Activated CD4-positive, CD25-positive, alpha-beta regulatory T cell treated with anti-CD3 and anti-CD28 coated beads, Interleukin-2, amount 50 U/mL, for 72 hours (primary cell): Measurements from ENCODE around the gene CUX1.
"Not testable (repeated sequence)": the region's sequence is repeated elsewhere in the genome, so short reads cannot be mapped to it uniquely, and the experiment has no call there.

Experiments used
- DNase-seq: peaks from one replicate; pipeline ENCODE4 v3.0.0; 2021

Gene CUX1

DNA sequence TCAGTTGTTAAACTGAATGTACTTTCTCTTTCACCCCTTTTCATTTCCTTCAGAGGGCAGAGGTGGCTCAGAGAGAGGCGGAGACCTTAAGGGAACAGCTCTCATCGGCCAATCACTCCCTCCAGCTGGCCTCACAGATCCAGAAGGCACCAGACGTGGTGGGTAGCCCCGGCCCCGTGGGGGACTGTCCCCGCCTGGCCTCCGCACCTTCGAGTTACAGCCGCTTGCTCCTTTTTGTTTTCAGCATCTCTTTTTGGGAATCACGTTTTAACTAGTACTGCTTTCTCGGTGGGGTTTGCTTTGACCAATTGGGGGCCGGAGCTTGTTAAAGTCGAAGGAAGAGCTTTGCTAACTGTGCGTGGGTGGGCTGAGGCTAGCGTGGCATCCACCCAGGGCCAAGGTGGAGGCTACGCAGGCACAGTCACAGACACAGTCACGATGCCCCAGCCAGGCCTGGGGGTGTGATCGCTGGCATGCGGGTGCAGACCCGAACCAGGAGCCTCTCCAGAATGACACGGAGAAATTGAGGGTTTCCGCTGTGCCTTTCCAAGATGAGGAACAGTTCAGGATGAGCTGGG is 353.1 kb downstream of the CUX1 start:
- no peak for DNase-seq

DNA sequence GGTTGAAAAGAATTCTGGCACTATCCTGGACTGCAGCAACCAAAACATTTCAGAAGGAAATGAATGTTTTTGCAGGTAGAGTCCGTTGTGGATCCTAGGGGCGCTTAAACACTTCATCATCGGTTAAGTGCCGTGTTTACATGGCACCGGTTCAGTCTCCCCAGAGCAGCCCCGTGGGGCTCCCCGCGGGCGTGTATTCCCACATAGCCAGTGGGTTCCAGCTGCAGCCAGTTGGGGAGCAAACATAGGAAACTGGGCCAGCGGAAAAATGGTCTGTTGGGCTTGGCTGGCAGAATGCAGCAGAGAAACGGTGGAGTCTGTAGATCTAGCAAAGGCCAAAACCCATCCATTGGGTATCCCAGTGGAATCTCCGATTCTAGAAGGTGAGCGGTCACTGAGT is 356.2 kb downstream of the CUX1 start:
- DNase-seq, result no peak

DNA sequence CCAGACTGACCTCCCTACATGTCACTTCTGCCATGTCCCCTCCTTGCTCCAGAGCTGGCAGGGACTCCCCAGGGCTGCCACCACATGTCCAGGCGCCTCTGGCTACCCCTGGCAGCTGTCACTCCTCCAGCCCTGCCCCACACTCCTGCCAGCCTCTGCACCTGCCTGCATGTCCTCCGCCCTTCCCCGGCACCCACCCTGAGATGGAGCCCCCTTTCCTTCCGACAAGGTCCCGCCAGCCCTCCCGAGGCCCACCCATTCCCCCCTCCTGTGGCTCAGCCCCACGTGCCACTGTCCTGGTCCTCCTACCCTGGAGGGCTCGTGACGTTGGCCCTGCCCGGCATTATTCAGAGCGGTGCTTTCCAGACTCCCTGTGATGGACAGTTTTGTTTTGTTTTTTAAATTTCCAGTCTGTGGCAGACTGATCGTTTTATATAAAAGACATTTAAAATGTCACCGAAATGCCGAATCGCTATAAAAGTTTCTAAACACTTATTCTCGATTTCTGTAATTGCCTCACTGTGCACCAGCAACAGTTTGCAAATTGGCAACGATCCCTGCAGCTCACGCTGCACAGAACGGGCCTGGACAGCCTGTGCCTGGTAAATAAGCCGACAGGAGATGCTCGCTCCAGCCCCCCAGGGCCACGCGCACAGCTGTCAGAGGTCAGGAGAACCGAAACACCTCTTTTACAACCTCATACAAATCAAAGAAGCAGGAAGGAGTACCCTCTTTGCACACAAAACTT is 358.2 kb downstream of the CUX1 start:
- no peak for DNase-seq

DNA sequence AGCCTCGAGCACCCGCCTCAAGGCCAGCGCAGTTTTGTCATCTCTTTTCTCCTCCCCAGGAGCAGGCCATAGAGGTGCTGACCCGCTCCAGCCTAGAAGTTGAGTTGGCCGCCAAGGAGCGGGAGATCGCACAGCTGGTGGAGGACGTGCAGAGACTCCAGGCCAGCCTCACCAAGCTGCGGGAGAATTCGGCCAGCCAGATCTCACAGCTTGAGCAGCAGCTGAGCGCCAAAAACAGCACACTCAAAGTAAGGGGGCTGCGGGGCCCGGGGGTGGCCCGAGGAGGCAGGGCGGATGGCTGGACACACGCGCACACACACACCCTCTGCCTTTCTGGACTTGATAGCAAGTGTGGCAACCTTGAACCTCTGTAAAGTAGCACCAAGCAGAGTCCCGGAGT is 361.0 kb downstream of the CUX1 start:
- DNase-seq, result no peak

DNA sequence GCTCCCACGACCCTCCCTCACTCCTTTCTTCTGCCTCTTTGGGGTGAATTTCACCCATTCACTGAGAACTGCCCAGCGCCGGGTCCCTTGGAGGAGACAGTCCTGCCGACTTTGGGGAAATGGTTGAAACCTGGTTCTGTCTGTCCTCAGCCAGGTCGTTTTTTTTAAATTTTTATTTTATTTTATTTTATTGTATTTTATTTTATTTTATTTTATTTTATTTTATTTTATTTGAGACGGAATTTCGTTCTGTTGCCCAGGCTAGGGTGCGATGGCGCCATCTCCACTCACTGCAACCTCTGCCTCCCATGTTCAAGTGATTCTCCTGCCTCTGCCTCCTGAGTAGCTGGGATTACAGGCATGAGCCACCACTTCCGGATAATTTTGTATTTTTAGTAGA is 363.3 kb downstream of the CUX1 start:
- DNase-seq, result no peak

DNA sequence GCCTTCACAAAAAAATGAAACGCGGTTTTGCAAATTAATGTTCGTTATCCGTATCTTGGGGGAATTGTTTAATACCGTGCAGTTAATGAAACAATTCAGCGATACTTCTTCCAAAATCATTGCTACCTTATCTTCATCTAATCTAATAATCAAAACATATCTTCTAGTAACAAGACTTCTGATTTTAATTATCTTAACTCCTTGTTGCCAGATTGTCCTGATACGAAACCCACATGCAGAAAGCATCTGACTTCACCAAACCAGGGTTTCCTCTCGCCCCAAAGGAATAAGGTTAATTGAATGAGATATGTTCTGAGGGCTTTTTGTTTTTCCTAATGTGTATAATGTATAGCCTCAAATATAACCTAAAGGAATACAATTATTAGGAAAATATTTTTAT is 364.1 kb downstream of the CUX1 start:
- no peak for DNase-seq

DNA sequence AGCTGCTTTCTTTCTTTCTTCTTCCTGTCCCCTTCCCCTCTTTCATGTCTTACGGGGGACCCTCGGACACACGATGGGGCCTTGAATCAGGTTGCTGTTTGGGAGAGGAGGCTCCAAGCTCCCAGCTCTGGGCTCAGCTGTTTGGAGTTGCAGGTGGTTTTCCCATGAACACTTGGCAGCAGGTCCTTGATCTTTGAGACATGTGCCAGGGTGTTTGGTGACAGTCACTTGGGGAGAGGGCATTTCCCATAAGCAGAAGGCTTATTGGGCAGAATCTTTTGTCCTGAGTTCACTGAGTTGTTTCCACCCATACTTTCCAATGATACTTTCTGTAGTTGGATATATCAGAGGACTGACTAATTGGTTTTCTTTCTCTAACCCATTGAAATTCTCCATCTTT is 364.6 kb downstream of the CUX1 start:
- DNase-seq, result no peak

DNA sequence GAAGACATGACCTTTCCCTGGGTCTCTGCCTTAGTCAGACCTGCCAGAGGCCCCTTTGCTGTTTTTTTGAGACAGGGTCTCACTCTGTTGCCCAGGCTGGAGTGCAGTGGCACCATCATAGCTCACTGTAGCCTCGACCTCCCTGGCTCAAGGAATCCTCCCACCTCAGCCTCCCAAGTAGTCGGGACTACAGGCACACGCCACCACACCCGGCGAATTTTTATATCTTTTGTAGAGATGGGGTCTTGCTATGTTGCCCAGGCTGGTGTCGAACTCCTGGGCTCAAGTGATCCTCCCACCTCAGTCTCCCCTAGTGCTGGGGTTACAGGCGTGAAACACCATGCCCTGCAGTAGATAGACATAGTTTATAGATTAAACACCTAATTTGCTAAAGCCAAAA is 366.4 kb downstream of the CUX1 start:
- not testable (repeated sequence) for DNase-seq

DNA sequence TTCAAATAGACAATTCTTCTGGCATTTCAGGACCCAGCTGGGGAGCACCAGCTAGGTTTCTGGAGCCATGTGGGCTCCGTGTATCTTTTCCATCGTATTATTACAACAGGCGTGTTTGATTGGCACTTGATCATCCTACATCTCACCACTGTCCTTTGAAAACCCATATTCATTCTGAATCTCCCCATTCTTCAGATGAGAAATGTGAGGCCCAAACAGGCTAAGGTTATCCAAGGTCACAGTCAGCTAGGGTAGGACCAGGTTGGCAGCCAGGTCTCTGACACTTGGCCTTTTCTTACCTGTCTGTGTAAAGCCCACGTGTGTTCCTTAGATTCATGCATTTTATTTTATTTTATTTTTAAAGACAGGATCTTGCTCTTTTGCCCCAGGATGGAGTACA is 366.9 kb downstream of the CUX1 start:
- DNase-seq, result no peak

DNA sequence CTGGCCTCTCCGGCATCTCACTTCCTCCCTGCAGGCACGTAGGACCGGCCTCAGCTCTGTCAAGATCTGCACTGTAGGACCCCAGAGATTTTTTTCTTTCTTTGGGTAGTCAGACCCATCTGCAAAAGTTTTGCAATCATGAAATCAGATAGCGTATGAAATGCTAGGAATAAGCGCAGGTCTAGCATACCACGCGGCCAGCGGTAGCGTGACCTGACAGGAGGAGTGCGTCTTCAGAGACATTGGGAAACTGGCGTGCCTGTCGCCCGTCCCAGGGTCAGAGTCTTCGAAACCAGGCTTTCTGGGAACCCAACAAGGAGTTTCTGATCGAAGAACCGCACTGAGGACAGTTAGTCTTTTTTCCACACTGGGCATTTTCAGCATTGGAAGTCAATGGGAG is 368.4 kb downstream of the CUX1 start:
- no peak for DNase-seq

DNA sequence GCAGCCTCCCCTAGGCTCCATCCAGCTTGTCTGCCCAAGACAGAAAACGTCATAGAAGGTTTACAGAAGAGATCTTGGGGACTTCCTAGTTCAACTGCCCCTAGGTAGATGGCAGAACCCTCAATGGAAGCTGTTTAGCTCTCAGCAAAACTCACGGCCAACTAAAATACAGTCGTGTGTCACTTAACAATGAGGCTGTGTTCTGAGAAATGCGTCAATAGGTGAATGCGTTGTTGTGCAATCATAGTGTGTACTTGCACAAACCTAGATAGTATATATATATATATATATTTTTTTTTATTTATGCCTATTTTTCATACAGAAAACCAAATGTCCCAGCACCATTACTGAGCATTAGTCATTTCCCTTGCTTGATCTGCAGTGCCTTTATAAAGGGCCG is 368.9 kb downstream of the CUX1 start:
- no peak for DNase-seq

DNA sequence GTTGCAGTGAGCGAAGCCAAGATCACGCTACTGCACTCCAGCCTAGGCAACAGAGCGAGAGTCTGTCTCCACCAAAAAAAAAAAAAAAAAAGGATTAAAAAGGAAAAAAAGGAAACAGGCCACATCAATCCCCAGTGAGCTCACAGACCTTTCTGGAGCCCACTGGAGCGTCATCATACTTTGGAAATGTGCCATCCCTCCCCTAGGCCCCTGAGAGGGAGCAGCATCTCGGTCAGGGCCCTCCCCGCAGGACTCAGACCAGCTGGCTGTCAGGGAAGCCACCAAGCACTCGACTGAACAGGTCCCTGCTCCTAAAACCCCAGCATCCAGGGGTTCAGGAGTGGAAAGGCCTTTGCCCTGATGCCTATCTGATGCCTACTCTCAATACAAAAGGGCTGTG is 371.3 kb downstream of the CUX1 start:
- no peak for DNase-seq

DNA sequence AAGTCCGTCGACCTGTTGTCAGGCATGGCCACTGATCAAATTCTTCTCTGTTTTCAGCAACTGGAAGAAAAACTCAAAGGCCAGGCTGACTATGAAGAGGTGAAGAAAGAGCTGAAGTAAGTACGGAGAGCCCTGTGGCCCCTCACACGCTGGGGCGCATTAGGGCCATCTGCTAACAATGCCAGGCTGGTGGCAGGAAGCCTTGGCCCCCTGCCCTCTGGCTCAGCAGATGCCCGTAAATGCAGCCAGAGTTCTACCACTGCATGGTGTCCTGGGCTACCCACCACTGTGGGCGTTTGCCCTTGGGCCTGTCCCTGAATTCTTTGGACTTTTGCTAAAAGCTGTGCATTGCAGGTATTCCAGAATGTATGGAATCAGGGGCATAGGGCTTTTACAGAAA is 372.3 kb downstream of the CUX1 start:
- no peak for DNase-seq

DNA sequence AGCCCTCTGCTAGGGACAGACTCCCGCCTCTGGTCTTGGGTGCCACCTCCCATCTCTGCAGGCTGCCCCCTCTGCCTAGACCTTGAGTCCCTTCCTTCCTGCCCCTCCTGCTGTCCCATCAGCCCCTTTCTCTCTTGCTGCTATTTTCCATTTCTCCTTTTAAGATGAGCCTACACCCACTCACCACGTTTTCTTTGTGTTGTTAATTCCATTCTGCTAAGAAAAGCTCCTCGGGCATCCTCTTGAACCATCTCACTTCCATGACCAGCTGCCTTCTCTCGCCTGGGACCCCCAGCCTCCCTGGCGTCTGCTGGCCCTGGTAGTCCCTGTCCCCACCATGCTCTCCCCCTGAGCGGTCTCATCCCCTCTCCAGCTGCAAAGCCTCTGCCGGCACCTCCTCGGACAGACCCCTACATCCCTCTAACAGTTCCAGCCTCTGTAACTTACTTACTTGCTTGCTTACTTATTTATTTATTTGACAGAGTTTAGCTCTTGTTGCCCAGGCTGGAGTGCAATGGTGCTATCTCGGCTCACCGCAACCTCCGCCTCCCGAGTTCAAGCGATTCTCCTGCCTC is 373.4 kb downstream of the CUX1 start:
- no peak for DNase-seq

DNA sequence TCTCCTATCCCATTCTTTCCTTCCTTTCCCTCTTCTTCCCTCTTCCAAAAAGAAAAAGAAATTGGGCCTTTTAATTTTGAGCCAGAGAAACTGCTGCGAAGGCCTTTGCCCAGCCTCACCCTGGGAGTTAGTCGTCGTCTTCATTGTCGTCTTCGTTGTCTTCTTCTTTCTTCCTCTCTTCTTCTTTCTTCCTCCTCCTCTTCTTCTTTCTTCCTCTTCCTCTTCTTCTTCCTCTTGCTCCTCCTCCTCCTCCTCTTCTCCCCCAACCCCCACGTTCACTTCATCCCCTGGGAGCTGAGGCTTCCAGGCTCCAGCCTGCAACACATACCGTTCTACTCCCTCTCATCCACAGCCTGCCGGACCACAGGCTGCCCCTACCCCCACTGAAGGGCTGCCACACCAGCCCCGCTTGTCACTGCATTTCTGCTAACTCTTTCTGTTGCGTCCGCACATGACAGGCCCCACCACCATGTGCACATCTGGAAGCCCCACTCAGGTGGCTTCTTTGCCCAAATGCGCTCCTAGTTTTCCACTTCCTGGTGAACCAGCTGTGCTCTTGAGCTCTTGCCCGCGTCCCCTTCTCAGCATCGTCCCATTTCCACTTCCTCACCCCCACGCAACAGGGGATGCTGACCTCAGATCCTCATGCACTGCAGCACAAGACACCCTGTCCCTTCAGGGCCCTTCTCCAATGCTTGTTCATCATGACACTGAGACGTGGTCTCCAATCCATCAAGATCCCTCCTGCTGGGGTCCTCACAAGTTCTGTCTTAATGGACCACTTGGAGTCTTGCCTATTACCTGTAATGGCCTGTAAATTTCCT is 374.3 kb downstream of the CUX1 start:
- no peak for DNase-seq

DNA sequence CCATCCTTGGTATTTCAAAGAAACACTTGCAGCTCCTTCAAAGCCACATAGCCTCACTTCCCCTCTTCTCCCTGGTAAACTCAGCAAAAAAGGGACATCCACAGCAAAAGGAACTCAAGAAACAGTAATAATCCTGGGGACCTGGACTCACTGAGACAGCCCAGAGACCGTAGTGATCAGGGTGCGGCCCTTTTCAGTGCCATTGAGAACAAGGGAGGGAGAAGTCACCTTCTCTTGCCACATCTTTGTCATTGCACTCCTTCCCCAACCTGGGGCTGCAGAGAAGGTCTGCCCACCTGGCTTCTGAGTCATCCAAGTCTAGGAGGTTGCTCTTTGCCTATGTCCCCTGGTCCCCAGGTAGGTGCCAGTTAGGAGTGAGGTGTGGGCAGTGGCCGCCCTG is 375.4 kb downstream of the CUX1 start:
- no peak for DNase-seq

DNA sequence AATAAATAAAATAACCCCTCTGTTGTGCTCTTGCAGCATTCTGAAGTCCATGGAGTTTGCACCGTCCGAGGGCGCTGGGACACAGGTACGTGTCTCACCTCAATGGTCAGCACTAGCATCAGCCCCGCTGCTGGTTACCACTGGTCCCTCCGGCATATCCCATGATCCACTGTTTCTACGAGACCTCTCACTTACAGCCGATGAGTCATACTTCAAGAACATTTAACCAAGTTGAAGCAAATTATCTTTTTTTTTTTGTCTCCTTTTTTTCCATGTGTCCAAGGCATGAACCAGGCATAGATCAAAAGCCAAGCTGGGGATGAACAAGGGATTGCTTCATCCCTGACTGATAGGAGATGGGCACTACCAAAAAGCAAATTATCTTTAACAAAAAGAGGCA is 376.4 kb downstream of the CUX1 start:
- DNase-seq, result no peak

DNA sequence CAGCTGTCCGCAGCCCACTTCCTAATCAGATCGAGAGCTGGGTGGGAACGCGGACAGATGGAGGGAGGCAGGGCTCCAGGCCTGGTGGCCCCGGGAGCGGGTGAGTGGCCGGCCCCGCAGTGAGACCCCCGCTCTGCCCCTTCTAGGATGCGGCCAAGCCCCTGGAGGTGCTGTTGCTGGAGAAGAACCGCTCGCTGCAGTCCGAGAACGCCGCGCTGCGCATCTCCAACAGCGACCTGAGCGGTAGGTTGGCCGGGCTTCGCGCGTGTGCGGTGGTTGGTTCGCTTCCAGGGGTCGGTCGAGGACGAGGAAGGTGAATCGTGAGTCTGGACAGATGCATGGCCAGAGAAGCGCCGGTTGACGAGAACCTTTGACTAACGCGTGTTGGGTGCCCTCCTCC is 377.9 kb downstream of the CUX1 start:
- DNase-seq, result no peak

DNA sequence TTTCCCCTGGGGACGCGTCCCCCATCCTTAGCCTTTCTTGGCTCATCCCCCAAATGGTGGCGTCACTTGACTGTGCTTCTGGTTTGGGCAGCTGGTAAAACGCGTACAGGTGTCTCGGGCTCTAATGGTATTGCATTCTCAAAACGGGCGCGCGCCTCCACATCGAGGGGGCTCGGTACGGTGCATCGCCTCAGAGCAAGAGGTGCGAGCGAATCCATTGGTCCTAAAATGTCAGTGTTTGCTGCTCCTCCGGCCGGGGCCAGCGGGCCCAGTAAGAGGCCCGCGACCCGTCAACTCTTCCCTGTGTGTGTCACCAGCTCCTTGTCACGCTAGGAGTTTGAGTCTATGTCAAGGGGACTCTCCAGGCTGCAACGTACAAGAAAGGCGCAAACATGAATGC is 378.6 kb downstream of the CUX1 start:
- no peak for DNase-seq

DNA sequence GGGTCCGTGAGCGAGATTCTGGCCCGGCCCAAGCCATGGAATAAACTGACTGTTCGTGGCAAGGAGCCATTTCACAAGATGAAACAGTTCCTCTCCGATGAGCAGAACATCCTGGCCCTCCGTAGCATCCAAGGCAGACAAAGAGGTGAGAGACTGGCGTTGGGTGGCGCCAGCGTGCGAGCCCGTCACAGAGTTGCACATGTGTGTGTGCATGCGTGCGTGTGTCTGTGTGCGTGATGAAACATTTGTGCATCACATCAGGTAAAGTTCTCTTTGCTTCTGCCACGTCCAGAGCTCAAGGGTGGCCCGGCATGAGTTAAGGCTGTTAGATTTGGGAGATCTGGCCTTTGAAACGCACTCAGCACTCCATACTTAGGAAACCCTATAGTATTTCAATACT is 379.7 kb downstream of the CUX1 start:
- no peak for DNase-seq

DNA sequence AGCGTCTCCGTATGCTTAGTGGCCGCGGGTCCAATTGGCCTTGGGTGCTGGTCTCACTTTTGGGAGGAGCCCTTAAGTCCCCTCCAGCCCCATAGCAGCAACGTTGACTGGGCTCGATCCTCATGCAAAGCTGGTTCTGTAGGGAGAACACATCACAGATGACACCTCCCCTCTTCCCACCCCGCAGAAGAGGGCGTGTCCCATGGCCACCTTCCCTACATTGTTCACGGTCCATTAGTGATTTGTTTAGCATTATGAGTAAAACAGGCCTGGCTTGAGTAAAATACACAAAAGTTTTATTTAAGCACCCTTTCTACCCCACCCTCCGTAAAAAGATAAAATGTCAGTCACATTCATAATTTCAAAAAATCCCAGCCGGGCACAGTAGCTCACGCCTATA is 380.2 kb downstream of the CUX1 start:
- DNase-seq, result no peak

DNA sequence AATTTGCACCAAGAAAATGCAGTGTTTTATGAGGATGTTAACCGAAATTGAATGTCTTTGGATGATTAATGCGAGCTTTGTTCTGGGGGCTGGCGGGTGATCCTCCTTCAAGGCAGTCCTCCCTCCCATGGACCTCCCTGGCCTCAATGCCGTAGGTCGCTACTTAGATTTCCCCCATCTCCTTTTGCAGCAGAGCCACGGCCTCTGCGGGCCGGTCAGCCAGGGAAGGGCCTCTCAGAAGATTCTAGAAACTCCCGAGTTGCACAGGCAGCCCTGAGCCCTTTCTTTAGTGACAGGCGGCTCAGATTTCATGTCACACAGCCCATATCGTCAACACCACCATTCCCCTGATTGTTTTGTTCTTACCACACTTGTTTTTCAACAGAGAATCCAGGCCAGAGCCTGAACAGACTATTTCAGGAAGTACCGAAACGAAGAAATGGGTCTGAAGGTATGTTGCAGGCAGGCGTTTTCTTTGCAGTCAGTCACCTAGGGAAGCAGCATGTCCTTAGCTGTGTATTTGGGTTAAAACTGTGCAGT is 381.1 kb downstream of the CUX1 start:
- no peak for DNase-seq

DNA sequence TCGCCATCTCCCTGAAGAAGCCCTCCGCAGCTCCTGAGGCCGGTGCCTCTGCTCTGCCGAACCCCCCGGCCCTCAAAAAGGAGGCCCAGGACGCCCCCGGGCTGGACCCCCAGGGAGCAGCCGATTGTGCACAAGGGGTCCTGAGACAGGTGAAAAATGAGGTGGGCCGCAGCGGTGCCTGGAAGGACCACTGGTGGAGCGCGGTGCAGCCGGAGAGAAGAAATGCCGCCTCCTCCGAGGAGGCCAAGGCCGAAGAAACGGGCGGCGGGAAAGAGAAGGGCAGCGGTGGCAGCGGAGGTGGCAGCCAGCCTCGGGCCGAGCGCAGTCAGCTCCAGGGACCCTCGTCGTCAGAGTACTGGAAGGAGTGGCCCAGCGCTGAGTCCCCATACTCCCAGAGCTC is 384.1 kb downstream of the CUX1 start:
- no peak for DNase-seq

DNA sequence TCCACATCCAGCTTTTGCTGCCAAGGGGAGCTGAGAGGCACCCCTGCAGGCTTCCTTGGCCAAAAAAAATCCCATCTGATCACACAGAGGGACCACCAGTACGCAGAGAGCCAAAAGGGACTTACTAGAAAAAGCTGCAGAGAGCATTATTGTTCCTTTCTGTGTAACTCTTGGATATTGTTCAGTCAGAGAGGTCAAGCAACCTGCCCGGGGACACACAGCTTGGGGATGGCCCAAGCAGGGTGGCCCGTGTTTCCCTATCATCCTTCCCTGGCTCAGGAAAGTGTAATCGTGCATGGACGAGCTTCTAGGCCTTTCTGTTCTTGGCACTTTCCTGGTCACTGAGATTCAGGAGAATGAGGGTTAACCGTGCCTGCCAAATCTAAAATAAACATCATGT is 385.1 kb downstream of the CUX1 start:
- no peak for DNase-seq
